ENCODE data around the gene TAF4.
"Not testable (repeated sequence)": the region's sequence is repeated elsewhere in the genome, so short reads cannot be mapped to it uniquely, and the experiment has no call there.

DNA sequence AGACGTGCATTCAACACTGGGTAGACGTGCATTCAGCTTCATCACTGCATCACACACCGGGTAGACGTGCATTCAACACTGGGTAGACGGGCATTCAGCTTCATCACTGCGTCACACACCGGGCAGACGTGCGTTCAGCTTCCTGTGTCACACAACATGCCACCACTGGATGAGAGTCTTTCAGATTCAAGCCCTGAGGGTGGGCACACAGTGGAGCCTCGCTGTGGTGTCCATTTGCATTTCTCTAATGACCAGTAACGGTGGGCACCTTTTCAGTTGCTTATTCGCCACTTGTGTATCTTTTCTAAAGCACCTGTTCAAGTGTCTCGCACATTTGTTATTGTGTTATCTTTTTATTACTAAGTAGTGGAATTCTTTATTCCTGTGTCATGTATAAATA, 94.1 kb downstream of the TAF4 start:
- not testable (repeated sequence) for TF ChIP-seq ZBTB7A (CRISPR knock-in tag; IDR thresholded peaks at IDR 0.05); POLR2AphosphoS2 (IDR thresholded peaks at IDR 0.05; ENCODE audit: low read depth, low read length); EP300 (IDR thresholded peaks at IDR 0.05; ENCODE audit: low read depth in 2 of 2, low read length in 2 of 2); EP300 (CRISPR knock-in tag; IDR thresholded peaks at IDR 0.05; ENCODE audit: borderline replicate concordance); EZH2 (conservative IDR thresholded peaks at IDR 0.05; ENCODE audit: low read depth, low read length); HNRNPUL1 (IDR thresholded peaks at IDR 0.05; ENCODE audit: low read depth, low read length); ZNF24 (IDR thresholded peaks at IDR 0.05); POLR2AphosphoS5 (IDR thresholded peaks at IDR 0.05; ENCODE audit: low read depth, low read length)
- TF ChIP-seq, protein P1, sequence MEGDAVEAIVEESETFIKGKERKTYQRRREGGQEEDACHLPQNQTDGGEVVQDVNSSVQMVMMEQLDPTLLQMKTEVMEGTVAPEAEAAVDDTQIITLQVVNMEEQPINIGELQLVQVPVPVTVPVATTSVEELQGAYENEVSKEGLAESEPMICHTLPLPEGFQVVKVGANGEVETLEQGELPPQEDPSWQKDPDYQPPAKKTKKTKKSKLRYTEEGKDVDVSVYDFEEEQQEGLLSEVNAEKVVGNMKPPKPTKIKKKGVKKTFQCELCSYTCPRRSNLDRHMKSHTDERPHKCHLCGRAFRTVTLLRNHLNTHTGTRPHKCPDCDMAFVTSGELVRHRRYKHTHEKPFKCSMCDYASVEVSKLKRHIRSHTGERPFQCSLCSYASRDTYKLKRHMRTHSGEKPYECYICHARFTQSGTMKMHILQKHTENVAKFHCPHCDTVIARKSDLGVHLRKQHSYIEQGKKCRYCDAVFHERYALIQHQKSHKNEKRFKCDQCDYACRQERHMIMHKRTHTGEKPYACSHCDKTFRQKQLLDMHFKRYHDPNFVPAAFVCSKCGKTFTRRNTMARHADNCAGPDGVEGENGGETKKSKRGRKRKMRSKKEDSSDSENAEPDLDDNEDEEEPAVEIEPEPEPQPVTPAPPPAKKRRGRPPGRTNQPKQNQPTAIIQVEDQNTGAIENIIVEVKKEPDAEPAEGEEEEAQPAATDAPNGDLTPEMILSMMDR (CRISPR knock-in tag; IDR thresholded peaks at IDR 0.05): not testable (repeated sequence)

All from HepG2 (cell line).